ENCODE measurements around the gene ERICH4. TPM values are rescaled to one million over a fixed set of nuclear protein-coding genes. Genes with fewer than 3 reads are reported as not detected.
A peak's percentile ranks its signal among the peaks of the same experiment; 100 is the strongest.

Gene ERICH4
- total RNA-seq, 4 donors from 2014 or later = 17.3 to 49.0 (median 22.3) TPM

DNA sequence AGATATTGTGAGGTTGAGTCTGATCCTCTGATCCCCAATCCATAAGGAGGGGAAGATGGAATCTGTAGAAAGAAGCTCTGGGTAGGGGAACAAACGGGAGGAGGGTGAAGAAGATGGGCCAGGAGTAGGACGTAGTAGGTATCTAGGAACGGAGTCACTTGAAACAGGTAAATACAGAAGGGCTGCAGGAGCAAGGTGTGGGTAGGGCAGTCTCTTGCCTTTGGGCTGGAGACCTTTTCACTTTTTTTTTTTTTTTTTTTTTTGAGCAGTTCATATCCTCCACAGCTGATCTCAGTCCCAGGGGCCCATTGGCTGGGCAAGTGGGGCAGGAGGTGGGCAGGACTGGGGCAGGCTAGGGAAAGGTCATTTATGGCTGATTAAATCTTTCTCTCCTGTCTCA, 43.9 kb upstream of the ERICH4 start:
- H3K4me1 ChIP-seq = peaks cover 0 to 19% (median 4%) of the 10 kb centered on the region in 4 donors
- H3K9me3 ChIP-seq = no peaks in the 10 kb centered on the region
- no peak for DNase-seq
- H3K27me3 ChIP-seq = no peaks in the 10 kb centered on the region
- H3K4me3 ChIP-seq = peak overlapping the region in 1 of 4 donors; percentile 99
- H3K36me3 ChIP-seq = peaks cover 0 to 10% (median 0%) of the 10 kb centered on the region in 3 donors
- TF ChIP-seq POLR2A (IDR thresholded peaks at IDR 0.05) = no peak
- TF ChIP-seq, protein P1, sequence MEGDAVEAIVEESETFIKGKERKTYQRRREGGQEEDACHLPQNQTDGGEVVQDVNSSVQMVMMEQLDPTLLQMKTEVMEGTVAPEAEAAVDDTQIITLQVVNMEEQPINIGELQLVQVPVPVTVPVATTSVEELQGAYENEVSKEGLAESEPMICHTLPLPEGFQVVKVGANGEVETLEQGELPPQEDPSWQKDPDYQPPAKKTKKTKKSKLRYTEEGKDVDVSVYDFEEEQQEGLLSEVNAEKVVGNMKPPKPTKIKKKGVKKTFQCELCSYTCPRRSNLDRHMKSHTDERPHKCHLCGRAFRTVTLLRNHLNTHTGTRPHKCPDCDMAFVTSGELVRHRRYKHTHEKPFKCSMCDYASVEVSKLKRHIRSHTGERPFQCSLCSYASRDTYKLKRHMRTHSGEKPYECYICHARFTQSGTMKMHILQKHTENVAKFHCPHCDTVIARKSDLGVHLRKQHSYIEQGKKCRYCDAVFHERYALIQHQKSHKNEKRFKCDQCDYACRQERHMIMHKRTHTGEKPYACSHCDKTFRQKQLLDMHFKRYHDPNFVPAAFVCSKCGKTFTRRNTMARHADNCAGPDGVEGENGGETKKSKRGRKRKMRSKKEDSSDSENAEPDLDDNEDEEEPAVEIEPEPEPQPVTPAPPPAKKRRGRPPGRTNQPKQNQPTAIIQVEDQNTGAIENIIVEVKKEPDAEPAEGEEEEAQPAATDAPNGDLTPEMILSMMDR (IDR thresholded peaks at IDR 0.05) = no peak
- H3K27ac ChIP-seq = no peak overlapping the region

- peaks cover 0 to 19% (median 4%) of the 10 kb centered on the region in 4 donors for H3K4me1 ChIP-seq
Measured at GRCh38 chr19:41399525-41399924, 43.4 kb upstream of the ERICH4 start.

GRCh38 chr19:41401483-41401882, 41.5 kb upstream of the ERICH4 start:
- Histone ChIP-seq H3K9me3 (no peaks in the 10 kb centered on the region), H3K36me3 (peaks cover 0 to 10% (median 0%) of the 10 kb centered on the region in 3 donors), H3K4me1 (peaks cover 0 to 13% (median 4%) of the 10 kb centered on the region in 4 donors), H3K27ac (no peak overlapping the region), H3K27me3 (no peaks in the 10 kb centered on the region), H3K4me3 (no peak overlapping the region)
- TF ChIP-seq, protein P1 (IDR thresholded peaks at IDR 0.05) = no peak
- TF ChIP-seq POLR2A (IDR thresholded peaks at IDR 0.05) = no peak
- DNase-seq = no peak

More at GRCh38 chr19:41399525-41399924, 43.4 kb upstream of the ERICH4 start:
- TF ChIP-seq, protein P1 (IDR thresholded peaks at IDR 0.05) = no peak
- TF ChIP-seq POLR2A (IDR thresholded peaks at IDR 0.05) = no peak
- no peak overlapping the region for H3K27ac ChIP-seq
- no peak overlapping the region for H3K4me3 ChIP-seq
- H3K27me3 ChIP-seq = no peaks in the 10 kb centered on the region
- no peak for DNase-seq
- H3K9me3 ChIP-seq = no peaks in the 10 kb centered on the region
- peaks cover 0 to 10% (median 0%) of the 10 kb centered on the region in 3 donors for H3K36me3 ChIP-seq

- H3K27me3 ChIP-seq = no peaks in the 10 kb centered on the region
- no peak overlapping the region for H3K27ac ChIP-seq
- H3K9me3 ChIP-seq = no peaks in the 10 kb centered on the region
- H3K4me3 ChIP-seq = no peak overlapping the region
- no peak for DNase-seq
- peaks cover 0 to 10% (median 0%) of the 10 kb centered on the region in 3 donors for H3K36me3 ChIP-seq
- H3K4me1 ChIP-seq = peaks cover 0 to 13% (median 4%) of the 10 kb centered on the region in 4 donors
- no peak for TF ChIP-seq POLR2A (IDR thresholded peaks at IDR 0.05)
- TF ChIP-seq, protein P1 (IDR thresholded peaks at IDR 0.05) = no peak
Measured at GRCh38 chr19:41402010-41402409, 40.9 kb upstream of the ERICH4 start.

DNA sequence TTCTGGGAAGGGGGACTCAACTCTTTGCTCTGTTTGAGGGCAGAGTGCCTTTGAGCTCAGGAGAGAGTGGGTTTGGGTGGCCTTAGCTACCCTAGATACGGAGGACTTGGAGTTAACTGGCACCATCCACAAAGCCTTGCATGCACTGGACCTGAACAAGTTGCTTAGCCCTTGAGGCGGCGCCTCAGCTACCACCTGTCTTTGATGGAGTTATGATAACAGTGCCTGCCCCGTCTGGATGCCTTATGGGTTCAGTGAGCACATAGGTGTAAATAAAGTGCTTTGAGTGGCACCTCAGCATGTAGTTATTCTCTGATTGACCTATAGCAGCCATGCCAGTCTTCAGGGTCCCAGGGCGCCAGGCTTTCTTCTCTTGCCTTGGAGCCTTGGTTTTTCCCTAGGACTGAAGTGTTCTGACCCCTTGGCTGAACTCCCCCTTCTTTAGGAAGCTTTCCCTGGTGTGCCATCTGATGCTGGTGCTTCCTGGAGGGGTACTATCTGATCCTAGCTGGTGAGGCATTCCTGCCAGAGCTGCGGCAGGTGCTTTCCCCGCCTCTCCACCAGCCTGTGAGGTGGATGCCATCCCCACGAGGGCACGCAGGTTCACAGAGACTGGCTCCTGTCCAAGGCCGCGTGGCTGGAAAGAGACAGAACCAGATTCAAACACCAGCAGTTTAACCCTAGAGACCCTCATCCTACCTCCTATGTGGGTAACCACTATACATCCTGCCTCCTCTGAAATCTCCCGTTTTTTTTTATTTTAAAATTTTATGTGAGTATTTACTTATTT, 39.6 kb upstream of the ERICH4 start:
- peaks cover 0 to 15% (median 4%) of the 10 kb centered on the region in 4 donors for H3K4me1 ChIP-seq
- no peak overlapping the region for H3K4me3 ChIP-seq
- TF ChIP-seq, protein P1 (IDR thresholded peaks at IDR 0.05) = no peak
- TF ChIP-seq POLR2A (IDR thresholded peaks at IDR 0.05) = no peak
- H3K27ac ChIP-seq = no peak overlapping the region
- DNase-seq = no peak
- no peaks in the 10 kb centered on the region for H3K9me3 ChIP-seq
- H3K27me3 ChIP-seq = no peaks in the 10 kb centered on the region
- H3K36me3 ChIP-seq = peaks cover 0 to 10% (median 0%) of the 10 kb centered on the region in 3 donors
